ENCODE data around the gene GPR89B. TPM values are rescaled to one million over a fixed set of nuclear protein-coding genes. Genes with fewer than 3 reads are reported as not detected.

Gene GPR89B
- total and polyA plus RNA-seq, 2 donors (not counting 3 experiments of a cell fraction or from before 2014, with no cell fraction given): 9.8 to 20.0 TPM

DNA sequence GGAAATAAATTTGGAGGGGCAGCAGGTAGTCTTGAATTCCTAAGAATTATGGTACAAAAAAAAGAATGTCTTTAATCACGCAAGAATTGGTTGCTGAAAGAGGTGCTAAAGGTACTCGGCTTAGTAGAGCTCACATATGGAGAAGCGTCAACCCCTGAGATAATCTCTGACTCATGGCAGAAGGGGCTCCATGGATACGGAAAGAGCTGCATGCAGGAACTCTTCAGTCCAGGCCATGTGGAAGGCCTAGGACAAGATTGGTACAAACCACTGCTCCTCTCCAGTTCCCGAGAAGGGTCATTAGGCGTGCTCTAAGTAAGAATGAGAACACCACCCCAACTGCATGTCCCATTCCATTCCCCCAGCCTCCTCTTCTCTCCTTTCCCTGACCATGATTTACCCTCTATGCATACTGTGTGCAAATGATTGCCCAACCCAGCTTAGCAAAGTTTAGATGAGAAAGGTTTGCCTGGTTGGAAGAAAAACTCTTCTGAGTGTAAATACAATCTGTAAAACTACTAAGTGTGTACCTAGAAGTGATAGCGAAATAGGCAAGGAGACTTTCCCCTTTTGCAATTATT, 14.8 kb upstream of the GPR89B start:
- no peaks in the 10 kb centered on the region for H3K9me1 ChIP-seq (replicated peaks; ENCODE audit: control insufficient read depth, extremely low read depth, insufficient read depth, low read length)
- H3K9me3 ChIP-seq (replicated peaks; ENCODE audit: control insufficient read depth, insufficient read depth, low read length): no peaks in the 10 kb centered on the region
- H3K9ac ChIP-seq (replicated peaks; ENCODE audit: extremely low read depth, insufficient read depth, low read length): no peak overlapping the region
- no peaks in the 10 kb centered on the region for H3K4me1 ChIP-seq (ENCODE audit: control insufficient read depth, extremely low read depth, insufficient read depth, low read length)
- H3K27me3 ChIP-seq (ENCODE audit: control insufficient read depth in 2 of 2, insufficient read depth in 2 of 2, low read length in 2 of 2): peaks cover 13 to 32% of the 10 kb centered on the region in 2 experiments
- TF ChIP-seq MYC (IDR thresholded peaks at IDR 0.05; ENCODE audit: low read depth, low read length) (no peak), POLR2A (IDR thresholded peaks at IDR 0.05; ENCODE audit: low read depth, low read length) (no peak), FOS (IDR thresholded peaks at IDR 0.05; ENCODE audit: borderline replicate concordance, insufficient read depth, low read length) (no peak), EZH2 (IDR thresholded peaks at IDR 0.05; ENCODE audit: borderline replicate concordance, low read depth, low read length, severe bottlenecking) (no peak), JUN (IDR thresholded peaks at IDR 0.05; ENCODE audit: borderline replicate concordance, insufficient read depth, insufficient read length, low read depth) (no peak), GATA2 (IDR thresholded peaks at IDR 0.05; ENCODE audit: insufficient read depth, insufficient read length, low read depth, low read length) (no peak), POLR2AphosphoS5 (IDR thresholded peaks at IDR 0.05; ENCODE audit: insufficient read depth, low read depth, low read length) (no peak)
- TF ChIP-seq, protein P1, sequence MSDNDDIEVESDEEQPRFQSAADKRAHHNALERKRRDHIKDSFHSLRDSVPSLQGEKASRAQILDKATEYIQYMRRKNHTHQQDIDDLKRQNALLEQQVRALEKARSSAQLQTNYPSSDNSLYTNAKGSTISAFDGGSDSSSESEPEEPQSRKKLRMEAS (IDR thresholded peaks at IDR 0.05; ENCODE audit: insufficient read depth, insufficient read length): no peak
- TF ChIP-seq, protein P2, sequence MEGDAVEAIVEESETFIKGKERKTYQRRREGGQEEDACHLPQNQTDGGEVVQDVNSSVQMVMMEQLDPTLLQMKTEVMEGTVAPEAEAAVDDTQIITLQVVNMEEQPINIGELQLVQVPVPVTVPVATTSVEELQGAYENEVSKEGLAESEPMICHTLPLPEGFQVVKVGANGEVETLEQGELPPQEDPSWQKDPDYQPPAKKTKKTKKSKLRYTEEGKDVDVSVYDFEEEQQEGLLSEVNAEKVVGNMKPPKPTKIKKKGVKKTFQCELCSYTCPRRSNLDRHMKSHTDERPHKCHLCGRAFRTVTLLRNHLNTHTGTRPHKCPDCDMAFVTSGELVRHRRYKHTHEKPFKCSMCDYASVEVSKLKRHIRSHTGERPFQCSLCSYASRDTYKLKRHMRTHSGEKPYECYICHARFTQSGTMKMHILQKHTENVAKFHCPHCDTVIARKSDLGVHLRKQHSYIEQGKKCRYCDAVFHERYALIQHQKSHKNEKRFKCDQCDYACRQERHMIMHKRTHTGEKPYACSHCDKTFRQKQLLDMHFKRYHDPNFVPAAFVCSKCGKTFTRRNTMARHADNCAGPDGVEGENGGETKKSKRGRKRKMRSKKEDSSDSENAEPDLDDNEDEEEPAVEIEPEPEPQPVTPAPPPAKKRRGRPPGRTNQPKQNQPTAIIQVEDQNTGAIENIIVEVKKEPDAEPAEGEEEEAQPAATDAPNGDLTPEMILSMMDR (IDR thresholded peaks at IDR 0.05; ENCODE audit: extremely low read depth in 1 of 2, insufficient read depth in 1 of 2, low read depth in 1 of 2, low read length in 2 of 2): no peak
- dilution Hi-C loops (cut with MboI; ENCODE audit: extremely low pct_ligation_motif_present, low sequenced_read_pairs): no loop called here
- ChIA-PET CTCF (interaction anchor here (2.5 kb wide), 1 partner anchor 21 kb away, joined by 8 read pairs; no protein-coding TSS in a partner anchor), POLR2A (no interaction called here)
- H3K27ac ChIP-seq (ENCODE audit: insufficient read depth, low read depth, low read length): no peak overlapping the region
- H3K36me3 ChIP-seq (ENCODE audit: control insufficient read depth in 2 of 2, extremely low read depth in 1 of 2, insufficient read depth in 2 of 2, low read length in 2 of 2): no peaks in the 10 kb centered on the region
- no peak for DNase-seq (ENCODE audit: low read depth, low spot score)
- H2AFZ ChIP-seq (ENCODE audit: low read depth, low read length): no peak overlapping the region
- no peak for FAIRE-seq
- no peaks in the 10 kb centered on the region for H4K20me1 ChIP-seq (replicated peaks; ENCODE audit: control insufficient read depth, extremely low read depth, insufficient read depth, low read length)
- no peaks in the 10 kb centered on the region for H3K79me2 ChIP-seq (ENCODE audit: control insufficient read depth, insufficient read depth, low read length)
- H3K4me2 ChIP-seq (ENCODE audit: insufficient read depth, low read length): no peak overlapping the region
- no TSS peak for BruUV-seq (replicated peaks)
- intact Hi-C loops (cut with micrococcal nuclease): no loop called here
- no peak overlapping the region for H3K4me3 ChIP-seq (replicated peaks in 1 of 3; ENCODE audit: insufficient read depth in 1 of 3, low read depth in 1 of 3, low read length in 3 of 3)

All from endothelial cell of umbilical vein (primary cell).